GM12878 (cell line): ENCODE data around the gene CLEC4D. TPM values are rescaled to one million over a fixed set of nuclear protein-coding genes. Genes with fewer than 3 reads are reported as not detected.
A peak's percentile ranks its signal among the peaks of the same experiment; 100 is the strongest.
"Not testable (repeated sequence)": the region's sequence is repeated elsewhere in the genome, so short reads cannot be mapped to it uniquely, and the experiment has no call there.

Experiments
- ATAC-seq: fragments of 200-7000 bp; cut with Tn5 transposase; 3 replicates; pipeline ENCODE4 v1.9.1; 2020; ENCODE audit warnings: mild to moderate bottlenecking, moderate library complexity
- BruUV-seq: library from RNA; stranded (reverse); fragments of 400-500 nt; replicated peaks from 2 replicates; lab custom pipeline; 2021; lab: Mats Ljungman, UMichigan
- CTCF ChIA-PET: fragments of 300-600 bp; sonication (Branson Sonifier 250); formaldehyde crosslinking; extraction: SDS; loops from one replicate; lab custom pipeline; 2021; ENCODE audit warnings: inconsistent platforms; lab: Yijun Ruan, JAX
- POLR2A ChIA-PET: fragments of 350-600 bp; formaldehyde crosslinking; extraction: SDS; loops from one replicate; lab custom pipeline; 2021; ENCODE audit warnings: inconsistent platforms; lab: Charles Lee
- RAD21 ChIA-PET: fragments of 300-600 bp; sonication (Branson Sonifier 250); formaldehyde crosslinking; loops from one replicate; lab custom pipeline; 2023; ENCODE audit warnings: antibody characterized with exemption; ENCODE audit not compliant: unreplicated experiment; lab: Charles Lee
- SMC1A ChIA-PET: fragments of 300-600 bp; sonication (Branson Sonifier 250); formaldehyde crosslinking; loops from one replicate; lab custom pipeline; 2023; ENCODE audit not compliant: unreplicated experiment, uncharacterized antibody; lab: Charles Lee
- DNase-seq: peaks from one replicate; pipeline ENCODE4 v3.0.0-alpha.2; 2011; ENCODE audit warnings: low read depth, low spot score
- FAIRE-seq: peaks from 3 replicates; lab custom pipeline; 2011; peaks lifted over from hg19 to GRCh38; lab: Jason Lieb, UNC
- H2AFZ ChIP-seq: 2 replicates; pipeline ENCODE4 v1.6.0; 2011; ENCODE audit warnings: low read depth, low read length, control low read depth; ENCODE audit not compliant: control insufficient read depth
- H3K27ac ChIP-seq: 2 replicates; pipeline ENCODE4 v1.5.1; 2011; ENCODE audit warnings: control low read depth; ENCODE audit not compliant: control insufficient read depth, insufficient read depth
- H3K27me3 ChIP-seq, 2 experiments: replicated peaks in 1 of 2; 2 replicates each; pipeline versions ENCODE4 v1.6.0 to v1.6.1; 2011; ENCODE audit warnings: low read length in 1 of 2; ENCODE audit not compliant: control insufficient read depth in 2 of 2, insufficient read depth in 2 of 2
- H3K36me3 ChIP-seq, 2 experiments: 2 replicates each; pipeline ENCODE4 v1.5.1; 2011; ENCODE audit warnings: low read length in 1 of 2; ENCODE audit not compliant: control insufficient read depth in 2 of 2, insufficient read depth in 2 of 2
- H3K4me1 ChIP-seq: 2 replicates; pipeline ENCODE4 v1.6.1; 2011; ENCODE audit warnings: mild to moderate bottlenecking, low read length, moderate library complexity, mixed read lengths; ENCODE audit not compliant: control insufficient read depth, insufficient read depth
- H3K4me2 ChIP-seq: 2 replicates; pipeline ENCODE4 v1.6.0; 2011; ENCODE audit warnings: control low read depth; ENCODE audit not compliant: control insufficient read depth, insufficient read depth
- H3K4me3 ChIP-seq: fragments of 200-600 bp; sonication (generic); 2 replicates; pipeline ENCODE4 v1.5.1; 2016
- H3K79me2 ChIP-seq: 2 replicates; pipeline ENCODE4 v1.6.0; 2011; ENCODE audit warnings: low read length; ENCODE audit not compliant: control insufficient read depth, insufficient read depth
- H3K9ac ChIP-seq: 2 replicates; pipeline ENCODE4 v1.8.0; 2011; ENCODE audit warnings: low read length, control low read depth, mixed read lengths; ENCODE audit not compliant: control insufficient read depth, insufficient read depth
- H3K9me3 ChIP-seq: replicated peaks from 3 replicates; pipeline ENCODE4 v1.5.1; 2011; ENCODE audit warnings: mild to moderate bottlenecking, low read length; ENCODE audit not compliant: control insufficient read depth, insufficient read depth
- H4K20me1 ChIP-seq: 2 replicates; pipeline ENCODE4 v1.6.0; 2011; ENCODE audit not compliant: control insufficient read depth, insufficient read depth
- ATF2 ChIP-seq: IDR thresholded peaks from 2 replicates; pipeline ENCODE4 v1.6.1; 2012; ENCODE audit warnings: low read length, inconsistent platforms
- BACH1 ChIP-seq: fragments of 450-650 bp; IDR thresholded peaks from 2 replicates; pipeline ENCODE4 v1.6.1; 2017; ENCODE audit warnings: mild to moderate bottlenecking, borderline replicate concordance
- BCL11A ChIP-seq: IDR thresholded peaks from 2 replicates; pipeline ENCODE4 v1.6.1; 2011; ENCODE audit warnings: low read depth, low read length
- ETV6 ChIP-seq, 2 experiments: fragments of 450-650 bp in 1 of 2; IDR thresholded peaks in 1 of 2; conservative IDR thresholded peaks in 1 of 2; 2 replicates each; pipeline ENCODE4 v1.6.1; 2014; ENCODE audit warnings: antibody characterized with exemption in 1 of 2, borderline replicate concordance in 1 of 2, low read depth in 1 of 2, mild to moderate bottlenecking in 1 of 2, moderate library complexity in 1 of 2
- IRF4 ChIP-seq: IDR thresholded peaks from 2 replicates; pipeline ENCODE4 v1.6.1; 2011; ENCODE audit warnings: low read depth, low read length
- MEF2B ChIP-seq: fragments of 450-650 bp; IDR thresholded peaks from 2 replicates; pipeline ENCODE4 v1.6.1; 2018; ENCODE audit warnings: mild to moderate bottlenecking, moderate library complexity; ENCODE audit not compliant: partially characterized antibody, poor library complexity, severe bottlenecking
- MLLT1 ChIP-seq: fragments of 450-650 bp; IDR thresholded peaks from 2 replicates; pipeline ENCODE4 v1.6.1; 2016; ENCODE audit warnings: mild to moderate bottlenecking
- MTA2 ChIP-seq: fragments of 450-650 bp; IDR thresholded peaks from 2 replicates; pipeline ENCODE4 v1.6.1; 2016; ENCODE audit warnings: low read depth, mild to moderate bottlenecking, moderate library complexity
- NFIC ChIP-seq: IDR thresholded peaks from 2 replicates; pipeline ENCODE4 v1.6.1; 2012; ENCODE audit warnings: low read depth, mild to moderate bottlenecking, inconsistent platforms, low read length, moderate library complexity
- RUNX3 ChIP-seq: IDR thresholded peaks from 2 replicates; pipeline ENCODE4 v1.6.1; 2012; ENCODE audit warnings: low read length, inconsistent platforms
- TCF3 ChIP-seq: IDR thresholded peaks from 2 replicates; pipeline ENCODE4 v1.6.1; 2012; ENCODE audit warnings: low read depth, mild to moderate bottlenecking, low read length, borderline replicate concordance; ENCODE audit not compliant: insufficient read depth
- WGBS: methylation state at CpG from one replicate; pipeline ENCODE4 v1.1.6; 2016; ENCODE audit warnings: low lambda C conversion rate; ENCODE audit not compliant: insufficient replicate concordance, insufficient coverage; ENCODE audit errors: missing lambda C conversion rate; 5-methylcytosine and 5-hydroxymethylcytosine counted together
- in situ Hi-C: fragments of 300-500 bp; cut with MboI; formaldehyde crosslinking; loops from 9 replicates; pipeline ENCODE4 v1.14.3; 2018; ENCODE audit warnings: mixed read lengths
- intact Hi-C: fragments of 100-400 bp; cut with micrococcal nuclease; formaldehyde crosslinking; loops from one replicate; pipeline ENCODE4 v1.14.2; 2022; ENCODE audit not compliant: unreplicated experiment
- polyA plus RNA-seq, 11 experiments: library from polyadenylated mRNA; depleted of rRNA in 4 of 11; unstranded in 6 of 11; stranded (reverse) in 5 of 11; fragments of >200 nt; fragmentation: Nextera tagmentation in 4 of 11; fragmentation: Illumina TruSeq in 1 of 11; extraction: Ambion mirVana in 4 of 11; extraction: Trizol in 1 of 11; gene quantifications; 1 replicate in 1 of 11; 2 replicates in 10 of 11; pipeline versions ENCODE4 v1.2.1 to v1.2.3, GENCODE V29; 2011 to 2016; ENCODE audit warnings: inconsistent platforms in 2 of 11, missing spikeins in 2 of 11, low read depth in 1 of 11
- total RNA-seq, 4 experiments: library from RNA; depleted of rRNA in 3 of 4; stranded (reverse); fragments of >200 nt in 3 of 4; fragmentation: Illumina TruSeq in 1 of 4; extraction: Trizol in 1 of 4; gene quantifications; 2 replicates each; pipeline versions ENCODE4 v1.2.1 to v1.2.3, GENCODE V29; 2013 to 2021

The CLEC4D gene
- total and polyA plus RNA-seq, 10 of the 15 experiments (the other 5 are each of a cell fraction or from before 2014, with no cell fraction given), result not detected

- peak; percentile 59 for TF ChIP-seq ATF2
- TF ChIP-seq BCL11A, result peak; percentile 80
- peak; percentile 96 for TF ChIP-seq RUNX3
- peak; percentile 73; the same call in 1 of the 2 replicates for TF ChIP-seq TCF3
- peak; percentile 79 for TF ChIP-seq MTA2
- peak; percentile 56 for TF ChIP-seq NFIC
- 0 out of 2 replicates have a peak, but pooled peaks have one; percentile 27 for TF ChIP-seq MLLT1
- TF ChIP-seq BACH1, result no peak
- TF ChIP-seq ETV6 (conservative IDR thresholded peaks at IDR 0.05 in 1 of 2, IDR thresholded peaks at IDR 0.05 in 1 of 2; ENCODE audit: borderline replicate concordance in 1 of 2, low read depth in 1 of 2), result peak in 1 of 2 experiments; percentile 88; a peak in 2 of 4 replicates
- peak; percentile 31 for TF ChIP-seq MEF2B
- TF ChIP-seq IRF4, result peak; percentile 88; the same call in 1 of the 2 replicates
Measured at GRCh38 chr12:8493084-8493483, 20.2 kb upstream of the CLEC4D start (continued).

- H3K9ac ChIP-seq, H4K20me1 ChIP-seq, FAIRE-seq, H3K4me2 ChIP-seq, H3K4me3 ChIP-seq, POLR2A ChIA-PET, BruUV-seq, H3K27ac ChIP-seq, ATAC-seq, RAD21 ChIA-PET, DNase-seq, H3K79me2 ChIP-seq, in situ Hi-C loops, H3K4me1 ChIP-seq, H2AFZ ChIP-seq, H3K36me3 ChIP-seq, SMC1A ChIA-PET, H3K9me3 ChIP-seq, intact Hi-C loops, H3K27me3 ChIP-seq: not testable (repeated sequence)
- WGBS, result 23% methylated on average over 4 of the region's 4 CpGs
- CTCF ChIA-PET, result interaction anchor here (1.1 kb wide), 1 partner anchor 11 kb away, joined by 3 read pairs; no protein-coding TSS in a partner anchor
Measured at GRCh38 chr12:8495671-8496070, 17.6 kb upstream of the CLEC4D start.

- H3K4me3 ChIP-seq, SMC1A ChIA-PET, H3K4me1 ChIP-seq, H3K9ac ChIP-seq, ATAC-seq, H3K4me2 ChIP-seq, in situ Hi-C loops, H3K27me3 ChIP-seq, intact Hi-C loops, DNase-seq, H3K9me3 ChIP-seq, H3K36me3 ChIP-seq, RAD21 ChIA-PET, H3K27ac ChIP-seq, H2AFZ ChIP-seq, BruUV-seq, H4K20me1 ChIP-seq, H3K79me2 ChIP-seq, FAIRE-seq: not testable (repeated sequence)
- WGBS, result 12% methylated on average over 7 of the region's 7 CpGs
- CTCF ChIA-PET, result interaction anchor here (1.1 to 1.6 kb wide), 2 partner anchors 12 to 19 kb away, joined by 3 to 4 read pairs; no protein-coding TSS in a partner anchor
- POLR2A ChIA-PET, result interaction anchor here (0.5 kb wide), 1 partner anchor 270 kb away, joined by 8 read pairs; no protein-coding TSS in a partner anchor
Measured at GRCh38 chr12:8496074-8496473, 17.2 kb upstream of the CLEC4D start.
